Stimulated activated CD8-positive, alpha-beta memory T cell treated with anti-CD3 and anti-CD28 coated beads, Interleukin-15, amount 100 ng/mL, for 48 hours (primary cell): Measurements from ENCODE around the gene GCDH.

Experiments
- DNase-seq, 2 donors: peaks; one replicate each; pipeline ENCODE4 v3.0.0-alpha.2; 2020; ENCODE audit warnings: low read depth in 2 of 2

The GCDH gene

DNA sequence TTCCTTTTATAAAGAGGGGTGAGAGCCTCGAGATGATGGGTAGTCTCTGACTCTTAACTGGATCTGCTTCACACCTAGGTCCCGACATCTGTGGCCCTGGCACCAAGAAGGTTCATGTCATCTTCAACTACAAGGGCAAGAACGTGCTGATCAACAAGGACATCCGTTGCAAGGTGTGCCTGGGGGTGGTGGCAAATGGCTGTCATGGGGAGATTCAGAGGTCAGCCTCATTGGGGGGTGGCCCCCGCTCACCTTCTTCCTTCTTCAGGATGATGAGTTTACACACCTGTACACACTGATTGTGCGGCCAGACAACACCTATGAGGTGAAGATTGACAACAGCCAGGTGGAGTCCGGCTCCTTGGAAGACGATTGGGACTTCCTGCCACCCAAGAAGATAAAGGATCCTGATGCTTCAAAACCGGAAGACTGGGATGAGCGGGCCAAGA is 49.0 kb downstream of the GCDH start:
- DNase-seq: no peak

DNA sequence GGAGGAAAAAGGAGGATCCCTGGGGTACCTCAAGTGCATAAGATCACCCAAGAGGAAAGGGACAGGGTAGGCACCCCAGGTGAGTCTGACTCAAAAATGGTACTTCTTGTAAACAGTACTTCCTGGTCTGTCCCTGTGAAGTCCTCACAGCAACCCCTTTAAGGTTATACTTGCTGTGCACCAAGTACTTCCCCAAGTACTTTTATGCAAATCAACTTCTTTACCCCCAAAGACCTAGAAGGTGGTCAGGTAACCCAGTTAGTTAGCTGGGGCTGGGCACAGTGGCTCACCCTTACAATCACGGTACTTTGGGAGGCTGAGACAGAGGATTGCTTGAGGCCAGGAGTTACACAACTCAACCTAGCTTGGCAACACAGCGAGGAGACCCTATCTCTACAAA is 49.9 kb downstream of the GCDH start:
- DNase-seq: no peak

DNA sequence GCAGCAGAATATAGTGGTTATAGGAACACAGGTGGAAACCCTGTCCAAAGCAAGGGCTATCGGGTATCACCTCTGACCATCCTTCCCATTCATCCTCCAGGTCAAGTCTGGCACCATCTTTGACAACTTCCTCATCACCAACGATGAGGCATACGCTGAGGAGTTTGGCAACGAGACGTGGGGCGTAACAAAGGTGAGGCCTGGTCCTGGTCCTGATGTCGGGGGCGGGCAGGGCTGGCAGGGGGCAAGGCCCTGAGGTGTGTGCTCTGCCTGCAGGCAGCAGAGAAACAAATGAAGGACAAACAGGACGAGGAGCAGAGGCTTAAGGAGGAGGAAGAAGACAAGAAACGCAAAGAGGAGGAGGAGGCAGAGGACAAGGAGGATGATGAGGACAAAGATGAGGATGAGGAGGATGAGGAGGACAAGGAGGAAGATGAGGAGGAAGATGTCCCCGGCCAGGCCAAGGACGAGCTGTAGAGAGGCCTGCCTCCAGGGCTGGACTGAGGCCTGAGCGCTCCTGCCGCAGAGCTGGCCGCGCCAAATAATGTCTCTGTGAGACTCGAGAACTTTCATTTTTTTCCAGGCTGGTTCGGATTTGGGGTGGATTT is 52.6 kb downstream of the GCDH start:
- no peak for DNase-seq

DNA sequence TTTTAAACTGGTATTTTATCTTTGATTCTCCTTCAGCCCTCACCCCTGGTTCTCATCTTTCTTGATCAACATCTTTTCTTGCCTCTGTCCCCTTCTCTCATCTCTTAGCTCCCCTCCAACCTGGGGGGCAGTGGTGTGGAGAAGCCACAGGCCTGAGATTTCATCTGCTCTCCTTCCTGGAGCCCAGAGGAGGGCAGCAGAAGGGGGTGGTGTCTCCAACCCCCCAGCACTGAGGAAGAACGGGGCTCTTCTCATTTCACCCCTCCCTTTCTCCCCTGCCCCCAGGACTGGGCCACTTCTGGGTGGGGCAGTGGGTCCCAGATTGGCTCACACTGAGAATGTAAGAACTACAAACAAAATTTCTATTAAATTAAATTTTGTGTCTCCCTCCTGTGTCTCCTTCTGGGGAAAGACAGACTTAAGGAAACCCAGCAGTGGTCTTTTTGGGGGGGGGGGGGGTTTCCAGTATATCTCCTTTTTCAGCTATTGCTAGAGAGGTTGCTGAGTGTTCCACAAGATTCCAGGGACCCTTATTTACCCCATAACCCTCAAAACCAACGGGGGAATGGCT is 53.2 kb downstream of the GCDH start:
- no peak for DNase-seq

DNA sequence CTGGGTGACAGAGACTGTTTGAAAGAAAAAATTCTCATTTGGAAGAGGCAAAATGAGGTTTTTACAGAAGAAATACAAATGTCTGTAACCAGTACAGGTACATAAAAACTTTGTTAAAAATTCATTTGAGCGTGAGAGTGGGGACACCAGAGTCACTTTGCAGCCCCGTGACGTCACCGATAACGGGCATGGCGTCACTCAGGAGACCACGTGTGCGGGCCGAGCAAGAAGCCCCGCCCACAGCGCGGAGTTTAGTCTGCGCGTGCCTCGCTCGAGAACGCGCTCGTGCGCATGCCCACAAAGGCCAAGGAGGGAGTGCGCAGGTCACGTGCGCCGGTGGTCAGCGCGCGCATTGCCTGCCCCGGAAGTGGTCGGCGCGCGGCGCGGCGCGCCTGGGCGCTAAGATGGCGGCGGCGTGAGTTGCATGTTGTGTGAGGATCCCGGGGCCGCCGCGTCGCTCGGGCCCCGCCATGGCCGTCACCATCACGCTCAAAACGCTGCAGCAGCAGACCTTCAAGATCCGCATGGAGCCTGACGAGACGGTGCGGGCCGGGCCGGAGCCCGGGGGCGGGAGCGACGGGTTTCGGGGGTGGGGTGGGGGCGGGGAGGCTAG is 54.6 kb downstream of the GCDH start, which contains the start of gene RAD23A:
TSS of gene RAD23A (plus strand) at position 384 of the 613 bp plus-strand sequence. CDS start at position 471, 87 bp downstream.
- peak; percentile 98 for DNase-seq

DNA sequence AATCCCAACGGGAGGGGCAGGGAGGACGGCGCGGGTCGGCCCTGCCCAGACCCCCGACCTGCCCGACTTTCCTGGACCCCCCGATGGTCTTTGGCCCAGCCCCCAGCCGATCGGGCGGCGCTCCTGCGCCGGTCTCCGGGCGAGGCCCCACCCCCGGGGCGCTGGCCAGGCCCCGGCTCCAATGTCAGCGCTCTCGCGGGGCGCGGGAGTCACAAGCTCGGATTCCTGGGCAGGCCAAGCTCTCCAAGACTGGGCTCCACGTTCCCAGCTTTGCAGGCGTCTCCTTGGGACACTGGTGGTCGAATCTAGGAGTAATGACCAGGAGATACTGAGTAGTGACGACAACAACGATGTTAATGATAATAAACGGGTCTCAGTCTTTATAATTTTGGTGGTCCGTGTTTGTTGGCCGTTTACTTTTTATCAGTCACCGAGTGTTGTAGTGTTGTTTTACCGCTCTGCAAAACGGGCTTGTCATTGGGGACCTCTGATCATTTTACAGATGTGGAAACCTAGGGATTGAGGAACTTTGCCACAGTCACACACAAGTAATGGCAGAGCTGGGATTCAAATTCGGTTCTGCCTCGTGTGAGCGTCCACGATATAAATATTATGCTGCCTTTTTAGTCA is 55.2 kb downstream of the GCDH start:
- peak in 1 of 2 donors; percentile 26 for DNase-seq

DNA sequence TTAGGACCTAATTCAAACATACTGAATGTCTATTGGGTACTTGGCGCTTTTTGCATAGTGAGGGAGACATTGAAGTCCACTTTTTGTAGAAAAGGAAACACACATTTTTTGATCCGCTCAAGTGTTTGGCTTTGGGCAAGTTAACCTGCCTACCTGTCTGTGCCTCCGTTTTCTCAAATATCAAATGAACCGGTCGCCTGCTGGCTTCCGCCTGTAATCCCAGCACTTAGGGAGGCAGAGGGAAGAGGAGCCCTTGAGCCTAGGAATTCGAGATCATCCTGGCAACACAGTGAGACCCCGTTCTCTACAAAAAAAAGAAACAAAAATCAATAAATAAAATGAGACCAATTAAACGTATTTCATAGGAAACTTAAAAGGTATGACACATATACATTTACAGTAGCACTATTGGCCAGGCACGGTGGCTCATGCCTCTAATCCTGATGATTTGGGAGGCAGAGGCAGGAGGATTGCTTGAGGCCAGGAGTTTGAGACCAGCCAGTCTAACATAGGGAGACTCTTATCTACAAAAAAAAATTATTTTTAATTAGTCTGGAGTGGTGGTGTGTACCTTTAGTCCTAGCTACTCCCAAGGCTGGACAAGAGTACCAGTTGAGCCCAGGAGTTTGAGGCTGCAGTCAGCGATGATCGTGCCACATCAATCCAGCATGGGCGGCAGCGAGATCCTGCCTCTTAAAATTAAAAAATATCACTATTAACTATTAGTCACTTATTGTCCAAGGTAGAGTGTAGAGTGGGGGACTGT is 56.0 kb downstream of the GCDH start:
- no peak for DNase-seq

DNA sequence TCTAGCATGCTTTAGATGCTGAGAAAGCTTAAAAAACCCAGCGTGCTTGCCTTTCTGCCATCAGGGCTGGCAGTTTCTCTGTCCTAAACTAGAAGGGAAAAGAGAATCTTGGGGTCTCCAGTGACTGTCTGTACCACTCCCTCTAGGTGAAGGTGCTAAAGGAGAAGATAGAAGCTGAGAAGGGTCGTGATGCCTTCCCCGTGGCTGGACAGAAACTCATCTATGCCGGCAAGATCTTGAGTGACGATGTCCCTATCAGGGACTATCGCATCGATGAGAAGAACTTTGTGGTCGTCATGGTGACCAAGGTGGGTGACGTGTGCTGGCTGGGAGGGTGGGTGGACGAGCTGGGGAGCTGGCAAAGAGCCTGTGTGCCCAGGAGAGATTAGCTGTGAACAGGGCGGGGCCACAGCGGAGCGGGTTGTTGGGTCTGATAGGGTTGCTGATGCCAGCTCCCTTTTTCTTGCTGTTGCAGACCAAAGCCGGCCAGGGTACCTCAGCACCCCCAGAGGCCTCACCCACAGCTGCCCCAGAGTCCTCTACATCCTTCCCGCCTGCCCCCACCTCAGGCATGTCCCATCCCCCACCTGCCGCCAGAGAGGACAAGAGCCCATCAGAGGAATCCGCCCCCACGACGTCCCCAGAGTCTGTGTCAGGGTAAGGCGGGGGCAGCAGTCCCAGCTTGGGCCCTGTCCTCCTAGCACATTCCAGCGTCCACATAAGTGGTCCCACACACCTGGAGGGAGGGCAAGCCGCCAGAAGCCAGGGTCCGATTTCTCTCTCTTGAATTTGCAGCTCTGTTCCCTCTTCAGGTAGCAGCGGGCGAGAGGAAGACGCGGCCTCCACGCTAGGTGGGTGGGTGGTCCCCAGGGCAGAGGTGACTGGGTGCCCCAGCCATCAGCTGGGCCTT is 57.0 kb downstream of the GCDH start:
- no peak for DNase-seq

DNA sequence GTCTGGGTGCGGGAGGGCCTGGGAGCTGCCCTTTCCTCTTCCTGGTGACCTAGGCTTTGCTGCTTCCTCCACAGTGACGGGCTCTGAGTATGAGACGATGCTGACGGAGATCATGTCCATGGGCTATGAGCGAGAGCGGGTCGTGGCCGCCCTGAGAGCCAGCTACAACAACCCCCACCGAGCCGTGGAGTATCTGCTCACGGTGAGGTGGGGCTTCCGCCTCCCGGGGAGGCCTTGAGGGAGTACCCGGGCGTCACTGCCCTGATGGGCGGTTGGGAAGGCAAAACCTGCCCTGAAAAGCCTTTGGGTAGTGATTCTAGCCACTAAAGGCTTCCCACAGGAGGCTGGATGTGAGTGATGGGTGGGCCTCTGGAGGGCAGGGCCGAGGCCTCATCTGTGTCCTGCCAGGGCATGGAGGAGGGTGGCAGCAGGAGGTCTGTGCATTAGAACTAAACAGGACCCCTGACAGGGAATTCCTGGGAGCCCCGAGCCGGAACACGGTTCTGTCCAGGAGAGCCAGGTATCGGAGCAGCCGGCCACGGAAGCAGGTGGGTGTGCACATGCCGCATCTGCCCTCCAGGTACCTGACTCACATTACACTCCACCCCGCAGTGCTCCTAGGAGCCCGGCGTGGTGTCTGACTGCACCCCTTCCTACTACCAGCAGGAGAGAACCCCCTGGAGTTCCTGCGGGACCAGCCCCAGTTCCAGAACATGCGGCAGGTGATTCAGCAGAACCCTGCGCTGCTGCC is 57.8 kb downstream of the GCDH start:
- no peak for DNase-seq
